Neural cell (in vitro differentiated cells): Measurements from ENCODE around the gene PABPC1L. TPM values are rescaled to one million over a fixed set of nuclear protein-coding genes. Genes with fewer than 3 reads are reported as not detected.

Source experiments
- H2AFZ ChIP-seq: fragments of 200-600, 300-800 bp; sonication (generic), shearing (Covaris generic); 2 replicates; pipeline ENCODE4 v1.6.0; 2014; ENCODE audit warnings: low read depth, mild to moderate bottlenecking, antibody characterized with exemption, low read length, moderate library complexity
- H3F3A ChIP-seq: fragments of 200-600 bp; shearing (Covaris generic); 2 replicates; pipeline ENCODE4 v1.6.1; 2016; ENCODE audit warnings: mild to moderate bottlenecking, moderate library complexity, mixed read lengths, antibody characterized with exemption, low read length; ENCODE audit not compliant: insufficient read depth, poor library complexity, severe bottlenecking
- H3K27ac ChIP-seq: fragments of 200-600, 300-800 bp; sonication (generic), shearing (Covaris generic); 2 replicates; pipeline ENCODE4 v1.5.1; 2014; ENCODE audit warnings: mild to moderate bottlenecking, low read length, moderate library complexity
- H3K27me3 ChIP-seq: fragments of 300-800, 200-600 bp; sonication (generic), shearing (Covaris generic); 2 replicates; pipeline ENCODE4 v1.6.0; 2014; ENCODE audit warnings: mild to moderate bottlenecking, low read depth, low read length, moderate library complexity; ENCODE audit not compliant: insufficient read depth
- H3K36me3 ChIP-seq: fragments of 300-800, 200-600 bp; sonication (generic), shearing (Covaris generic); 2 replicates; pipeline ENCODE4 v1.5.1; 2014; ENCODE audit warnings: mild to moderate bottlenecking, antibody characterized with exemption, low read length, moderate library complexity; ENCODE audit not compliant: insufficient read depth
- H3K4me2 ChIP-seq: fragments of 300-800, 200-600 bp; sonication (generic), shearing (Covaris generic); 2 replicates; pipeline ENCODE4 v1.6.0; 2014; ENCODE audit warnings: mild to moderate bottlenecking, low read length
- H3K4me3 ChIP-seq: fragments of 300-800, 200-600 bp; sonication (generic), shearing (Covaris generic); 2 replicates; pipeline ENCODE4 v1.5.1; 2014; ENCODE audit warnings: mild to moderate bottlenecking, low read length, moderate library complexity
- H3K79me2 ChIP-seq: fragments of 200-600 bp; shearing (Covaris generic); replicated peaks from 2 replicates; pipeline ENCODE4 v1.6.0; 2014; ENCODE audit warnings: mild to moderate bottlenecking, low read length, moderate library complexity; ENCODE audit not compliant: insufficient read depth
- H3K9ac ChIP-seq: fragments of 300-800, 200-600 bp; sonication (generic), shearing (Covaris generic); 2 replicates; pipeline ENCODE4 v1.6.1; 2016; ENCODE audit warnings: mild to moderate bottlenecking, low read length, mixed read lengths
- H3K9me2 ChIP-seq: fragments of 200-600 bp; shearing (Covaris generic); 2 replicates; pipeline ENCODE4 v1.6.1; 2016; ENCODE audit warnings: mild to moderate bottlenecking, low read length, mixed read lengths; ENCODE audit not compliant: insufficient read depth
- H3K9me3 ChIP-seq: fragments of 200-600, 300-800 bp; sonication (generic), shearing (Covaris generic); 2 replicates; pipeline ENCODE4 v1.6.1; 2016; ENCODE audit warnings: mild to moderate bottlenecking, mixed run types, low read length, moderate library complexity, mixed read lengths
- H4K20me1 ChIP-seq: fragments of 200-600 bp; shearing (Covaris generic); 2 replicates; pipeline ENCODE4 v1.6.1; 2016; ENCODE audit warnings: mild to moderate bottlenecking, mixed run types; ENCODE audit not compliant: insufficient read depth
- EP300 ChIP-seq: fragments of 450-650 bp; conservative IDR thresholded peaks from 2 replicates; pipeline ENCODE4 v1.6.1; 2014; ENCODE audit warnings: antibody characterized with exemption, mild to moderate bottlenecking, moderate library complexity; ENCODE audit not compliant: poor library complexity, severe bottlenecking
- EZH2 ChIP-seq: fragments of 200-600, 300-800 bp; shearing (Covaris generic), sonication (generic); IDR thresholded peaks from 2 replicates; pipeline ENCODE4 v1.6.1; 2014; ENCODE audit warnings: antibody characterized with exemption, low read length, borderline replicate concordance, mild to moderate bottlenecking; ENCODE audit not compliant: insufficient read depth, poor library complexity, severe bottlenecking
- MXI1 ChIP-seq: fragments of 450-650 bp; conservative IDR thresholded peaks from 2 replicates; pipeline ENCODE4 v1.6.1; 2014; ENCODE audit warnings: antibody characterized with exemption, mild to moderate bottlenecking; ENCODE audit not compliant: poor library complexity, severe bottlenecking
- POLR2AphosphoS5 ChIP-seq: IDR thresholded peaks from 2 replicates; pipeline ENCODE4 v1.6.1; 2012
- RAD21 ChIP-seq: fragments of 450-650 bp; conservative IDR thresholded peaks from 2 replicates; pipeline ENCODE4 v1.6.1; 2014; ENCODE audit warnings: antibody characterized with exemption, mild to moderate bottlenecking, moderate library complexity
- SMC3 ChIP-seq: fragments of 450-650 bp; conservative IDR thresholded peaks from 2 replicates; pipeline ENCODE4 v1.6.1; 2014; ENCODE audit warnings: antibody characterized with exemption, mild to moderate bottlenecking, moderate library complexity; ENCODE audit not compliant: poor library complexity
- TAF1 ChIP-seq: IDR thresholded peaks from 2 replicates; pipeline ENCODE4 v1.6.1; 2012; ENCODE audit warnings: low read depth
- polyA plus RNA-seq: library from polyadenylated mRNA; depleted of rRNA; stranded (reverse); fragments of >200 nt; gene quantifications from 2 replicates; pipeline ENCODE4 v1.2.3, GENCODE V29; 2014
- TF ChIP-seq, protein P1 (sequence below): fragments of 450-650 bp; IDR thresholded peaks from 2 replicates; pipeline ENCODE4 v1.5.1; 2014; ENCODE audit warnings: antibody characterized with exemption, mild to moderate bottlenecking, moderate library complexity; ENCODE audit not compliant: poor library complexity, severe bottlenecking
- TF ChIP-seq, protein P2 (sequence below): IDR thresholded peaks from 2 replicates; pipeline ENCODE4 v1.6.1; 2012; ENCODE audit warnings: borderline replicate concordance

PABPC1L gene
- polyA plus RNA-seq, 1 donor from 2014 or later: 3.6 TPM

DNA sequence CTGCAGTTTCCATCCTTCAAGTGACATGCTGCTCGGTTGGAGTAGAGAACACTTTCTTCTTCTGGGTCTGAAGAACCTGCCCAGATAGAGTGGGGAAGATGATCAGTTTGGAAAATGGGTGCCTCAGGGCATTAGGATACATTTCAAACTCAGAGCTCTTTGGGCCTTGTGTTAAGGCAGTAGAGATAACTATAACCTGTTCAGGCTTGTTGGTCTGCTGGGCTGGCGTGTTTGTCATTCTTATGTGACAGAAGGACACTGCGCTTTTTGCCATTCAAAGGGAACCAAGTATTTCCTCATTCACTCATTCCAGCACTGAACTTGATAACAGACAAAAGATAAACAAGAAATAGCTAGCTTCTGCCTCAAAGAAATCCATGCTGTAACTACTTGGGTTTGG is 46.5 kb downstream of the PABPC1L start:
- Histone ChIP-seq H3K9me2 (no peaks in the 10 kb centered on the region), H3F3A (no peaks in the 10 kb centered on the region), H3K27me3 (no peaks in the 10 kb centered on the region), H4K20me1 (no peaks in the 10 kb centered on the region), H3K9ac (no peak overlapping the region), H3K4me3 (no peak overlapping the region), H2AFZ (no peak overlapping the region), H3K36me3 (peaks cover 5% of the 10 kb centered on the region), H3K4me2 (no peak overlapping the region), H3K9me3 (no peaks in the 10 kb centered on the region), H3K79me2 (peaks cover 17% of the 10 kb centered on the region), H3K27ac (no peak overlapping the region)
- no peak for TF ChIP-seq RAD21

DNA sequence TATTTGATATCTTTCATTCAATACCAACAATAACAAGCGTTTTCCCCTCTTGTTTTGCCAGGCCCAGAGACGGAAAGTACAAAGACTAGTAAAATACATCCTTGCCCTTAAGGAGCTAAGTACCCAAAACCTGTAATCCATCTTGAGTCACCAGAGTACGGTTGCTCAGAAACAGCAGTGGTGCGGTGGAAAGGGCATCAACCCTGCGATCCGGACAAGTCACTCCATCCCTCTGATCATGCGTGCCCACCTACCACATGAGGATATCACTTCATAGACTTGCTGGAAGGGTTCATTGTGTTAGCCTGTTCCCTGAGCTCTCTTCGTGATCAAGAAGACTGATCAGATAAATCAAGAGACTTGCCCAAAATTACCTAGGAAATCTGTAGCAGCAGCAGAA is 48.4 kb downstream of the PABPC1L start:
- H3K79me2 ChIP-seq: peaks cover 17% of the 10 kb centered on the region
- peak overlapping the region; percentile 95 for H3K4me3 ChIP-seq
- no peaks in the 10 kb centered on the region for H3K9me3 ChIP-seq

DNA sequence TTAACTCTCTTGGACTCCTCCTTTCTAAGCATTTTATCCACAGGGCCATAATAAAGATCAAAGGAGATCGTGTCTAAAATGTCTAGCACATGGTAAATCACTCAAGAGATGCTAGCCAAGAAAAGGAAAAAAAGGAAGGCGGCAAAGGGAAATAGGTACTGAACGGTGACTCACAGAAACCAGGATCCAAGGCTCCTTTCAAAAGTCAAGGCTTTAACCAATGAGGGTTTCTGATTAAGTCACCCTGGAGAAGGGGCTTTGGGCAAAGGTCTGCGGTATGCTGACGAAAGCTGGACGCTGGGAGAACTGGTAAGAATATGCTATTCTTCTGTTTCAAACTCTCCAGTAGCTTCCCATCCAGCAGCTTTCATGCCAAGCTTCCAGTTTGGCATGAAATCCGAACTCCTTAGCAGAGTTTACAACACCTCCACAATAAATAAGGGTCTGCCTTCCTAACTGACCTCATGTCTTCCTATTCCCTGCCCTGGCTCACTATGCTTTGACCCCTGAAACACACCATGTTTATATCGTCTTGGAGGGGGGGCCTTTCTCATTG is 49.3 kb downstream of the PABPC1L start:
- Histone ChIP-seq H3K4me3 (peak overlapping the region; percentile 95), H3K27ac (no peak overlapping the region), H2AFZ (no peak overlapping the region)
- TF ChIP-seq TAF1: no peak
- TF ChIP-seq, protein P1, sequence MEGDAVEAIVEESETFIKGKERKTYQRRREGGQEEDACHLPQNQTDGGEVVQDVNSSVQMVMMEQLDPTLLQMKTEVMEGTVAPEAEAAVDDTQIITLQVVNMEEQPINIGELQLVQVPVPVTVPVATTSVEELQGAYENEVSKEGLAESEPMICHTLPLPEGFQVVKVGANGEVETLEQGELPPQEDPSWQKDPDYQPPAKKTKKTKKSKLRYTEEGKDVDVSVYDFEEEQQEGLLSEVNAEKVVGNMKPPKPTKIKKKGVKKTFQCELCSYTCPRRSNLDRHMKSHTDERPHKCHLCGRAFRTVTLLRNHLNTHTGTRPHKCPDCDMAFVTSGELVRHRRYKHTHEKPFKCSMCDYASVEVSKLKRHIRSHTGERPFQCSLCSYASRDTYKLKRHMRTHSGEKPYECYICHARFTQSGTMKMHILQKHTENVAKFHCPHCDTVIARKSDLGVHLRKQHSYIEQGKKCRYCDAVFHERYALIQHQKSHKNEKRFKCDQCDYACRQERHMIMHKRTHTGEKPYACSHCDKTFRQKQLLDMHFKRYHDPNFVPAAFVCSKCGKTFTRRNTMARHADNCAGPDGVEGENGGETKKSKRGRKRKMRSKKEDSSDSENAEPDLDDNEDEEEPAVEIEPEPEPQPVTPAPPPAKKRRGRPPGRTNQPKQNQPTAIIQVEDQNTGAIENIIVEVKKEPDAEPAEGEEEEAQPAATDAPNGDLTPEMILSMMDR: no peak
- no peak for TF ChIP-seq RAD21
- TF ChIP-seq, protein P2, sequence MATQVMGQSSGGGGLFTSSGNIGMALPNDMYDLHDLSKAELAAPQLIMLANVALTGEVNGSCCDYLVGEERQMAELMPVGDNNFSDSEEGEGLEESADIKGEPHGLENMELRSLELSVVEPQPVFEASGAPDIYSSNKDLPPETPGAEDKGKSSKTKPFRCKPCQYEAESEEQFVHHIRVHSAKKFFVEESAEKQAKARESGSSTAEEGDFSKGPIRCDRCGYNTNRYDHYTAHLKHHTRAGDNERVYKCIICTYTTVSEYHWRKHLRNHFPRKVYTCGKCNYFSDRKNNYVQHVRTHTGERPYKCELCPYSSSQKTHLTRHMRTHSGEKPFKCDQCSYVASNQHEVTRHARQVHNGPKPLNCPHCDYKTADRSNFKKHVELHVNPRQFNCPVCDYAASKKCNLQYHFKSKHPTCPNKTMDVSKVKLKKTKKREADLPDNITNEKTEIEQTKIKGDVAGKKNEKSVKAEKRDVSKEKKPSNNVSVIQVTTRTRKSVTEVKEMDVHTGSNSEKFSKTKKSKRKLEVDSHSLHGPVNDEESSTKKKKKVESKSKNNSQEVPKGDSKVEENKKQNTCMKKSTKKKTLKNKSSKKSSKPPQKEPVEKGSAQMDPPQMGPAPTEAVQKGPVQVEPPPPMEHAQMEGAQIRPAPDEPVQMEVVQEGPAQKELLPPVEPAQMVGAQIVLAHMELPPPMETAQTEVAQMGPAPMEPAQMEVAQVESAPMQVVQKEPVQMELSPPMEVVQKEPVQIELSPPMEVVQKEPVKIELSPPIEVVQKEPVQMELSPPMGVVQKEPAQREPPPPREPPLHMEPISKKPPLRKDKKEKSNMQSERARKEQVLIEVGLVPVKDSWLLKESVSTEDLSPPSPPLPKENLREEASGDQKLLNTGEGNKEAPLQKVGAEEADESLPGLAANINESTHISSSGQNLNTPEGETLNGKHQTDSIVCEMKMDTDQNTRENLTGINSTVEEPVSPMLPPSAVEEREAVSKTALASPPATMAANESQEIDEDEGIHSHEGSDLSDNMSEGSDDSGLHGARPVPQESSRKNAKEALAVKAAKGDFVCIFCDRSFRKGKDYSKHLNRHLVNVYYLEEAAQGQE: no peak
- TF ChIP-seq MXI1: no peak
- no peak for TF ChIP-seq POLR2AphosphoS5

More for the DNA sequence above, 48.4 kb downstream of the PABPC1L start:
- H3K27ac ChIP-seq: no peak overlapping the region
- no peaks in the 10 kb centered on the region for H3F3A ChIP-seq
- H3K27me3 ChIP-seq: no peaks in the 10 kb centered on the region
- H2AFZ ChIP-seq: no peak overlapping the region
- peaks cover 5% of the 10 kb centered on the region for H3K36me3 ChIP-seq
- TF ChIP-seq SMC3: no peak
- no peak for TF ChIP-seq RAD21
- TF ChIP-seq POLR2AphosphoS5: no peak
- TF ChIP-seq, protein P1: no peak
- no peak for TF ChIP-seq EZH2
- no peak for TF ChIP-seq EP300
- TF ChIP-seq, protein P2: no peak
- H3K9me2 ChIP-seq: no peaks in the 10 kb centered on the region
- no peak overlapping the region for H3K9ac ChIP-seq
- no peak overlapping the region for H3K4me2 ChIP-seq
- no peaks in the 10 kb centered on the region for H4K20me1 ChIP-seq

More for the DNA sequence above, 49.3 kb downstream of the PABPC1L start:
- H3K4me2 ChIP-seq: peak overlapping the region; percentile 59
- no peaks in the 10 kb centered on the region for H3K9me3 ChIP-seq
- peaks cover 5% of the 10 kb centered on the region for H3K36me3 ChIP-seq
- no peaks in the 10 kb centered on the region for H3K9me2 ChIP-seq
- H3K9ac ChIP-seq: peak overlapping the region; percentile 63
- no peaks in the 10 kb centered on the region for H4K20me1 ChIP-seq
- peaks cover 17% of the 10 kb centered on the region for H3K79me2 ChIP-seq
- no peaks in the 10 kb centered on the region for H3K27me3 ChIP-seq
- no peaks in the 10 kb centered on the region for H3F3A ChIP-seq
